Dermis lymphatic vessel endothelial cell (primary cell): ENCODE measurements around the gene ACTG2. TPM values are rescaled to one million over a fixed set of nuclear protein-coding genes. Genes with fewer than 3 reads are reported as not detected.

Experiments
- total RNA-seq: library from RNA; depleted of rRNA; stranded (reverse); fragments of >200 nt; gene quantifications from 2 replicates; pipeline ENCODE4 v1.2.1, GENCODE V29; 2014

Gene ACTG2
- total RNA-seq = not detected in 2 replicates

GRCh38 chr2:73892631-73893329, at the start of gene ACTG2:
Gene ACTG2, plus strand, starts transcription at chr2:73893008. Its CDS starts 8,304 bp downstream, at chr2:73901312.

GRCh38 chr2:73926493-73927327, 33.9 kb downstream of the ACTG2 start, which contains the start of gene DGUOK:
Gene DGUOK, plus strand, starts transcription at chr2:73926880. Its CDS starts 31 bp downstream, at chr2:73926911.

Other genes with a start within 250 kb of the ACTG2 start
- 20.0 and 30.9 TPM in 2 replicates for gene TPRKB, start 155.7 kb upstream of the ACTG2 start, total RNA-seq
- gene DUSP11, start 112.9 kb upstream of the ACTG2 start, total RNA-seq = 27.5 and 27.8 TPM in 2 replicates
- gene C2orf78, start 108.8 kb upstream of the ACTG2 start, total RNA-seq = not detected in 2 replicates
- gene STAMBP, start 64.0 kb upstream of the ACTG2 start, total RNA-seq = 15.3 and 17.3 TPM in 2 replicates
- gene DGUOK, start 33.9 kb downstream of the ACTG2 start, total RNA-seq = 41.2 and 45.0 TPM in 2 replicates
- gene TET3, start 91.9 kb downstream of the ACTG2 start, total RNA-seq = 4.4 and 5.2 TPM in 2 replicates